HepG2 (cell line): Measurements from ENCODE around the gene LINC00237. TPM values are rescaled to one million over a fixed set of nuclear protein-coding genes. Genes with fewer than 3 reads are reported as not detected.

Experiments used
- ATAC-seq: fragments of 200-7000 bp; cut with Tn5 transposase; 3 replicates; pipeline ENCODE4 v1.9.1; 2020; ENCODE audit warnings: mild to moderate bottlenecking, moderate library complexity
- BruUV-seq: library from RNA; stranded (reverse); fragments of 400-500 nt; replicated peaks from 2 replicates; lab custom pipeline; 2021; lab: Mats Ljungman, UMichigan
- CTCF ChIA-PET: fragments of 300-600 bp; formaldehyde crosslinking; extraction: SDS; loops from one replicate; lab custom pipeline; 2021; ENCODE audit warnings: low total read pairs, inconsistent platforms, low intra/inter-chr PET ratio; lab: Yijun Ruan, JAX
- POLR2A ChIA-PET: fragments of 350-600 bp; sonication (Branson Sonifier 250); formaldehyde crosslinking; loops from one replicate; lab custom pipeline; 2020; ENCODE audit warnings: antibody characterized with exemption, inconsistent platforms; lab: Yijun Ruan, JAX
- DNase-seq: peaks from one replicate; pipeline ENCODE4 v3.0.0-alpha.2; 2015; ENCODE audit warnings: low spot score
- FAIRE-seq: peaks from 3 replicates; lab custom pipeline; 2011; peaks lifted over from hg19 to GRCh38; lab: Jason Lieb, UNC
- H2AFZ ChIP-seq: one replicate; pipeline ENCODE4 v1.6.1; 2011; ENCODE audit warnings: low read length, inconsistent platforms
- H3K27ac ChIP-seq: fragments of 300-600 bp; 3 replicates; pipeline ENCODE4 v1.8.0; 2011; ENCODE audit warnings: mixed run types, mild to moderate bottlenecking, mixed read lengths, low read length, inconsistent platforms; ENCODE audit not compliant: insufficient read depth; ENCODE audit errors: extremely low read length
- H3K27me3 ChIP-seq, 2 experiments: fragments of 200-600 bp in 1 of 2; 2 replicates in 1 of 2; 3 replicates in 1 of 2; pipeline versions ENCODE4 v1.6.0 to v1.8.0; 2011; ENCODE audit warnings: low read length in 2 of 2, mild to moderate bottlenecking in 2 of 2, moderate library complexity in 2 of 2, inconsistent platforms in 1 of 2; ENCODE audit not compliant: insufficient read depth in 2 of 2, control insufficient read depth in 1 of 2
- H3K36me3 ChIP-seq, 2 experiments: fragments of 200-600 bp in 1 of 2; replicated peaks in 1 of 2; 2 replicates in 1 of 2; 3 replicates in 1 of 2; pipeline versions ENCODE4 v1.5.1 to v1.8.0; 2011; ENCODE audit warnings: low read length in 2 of 2, inconsistent platforms in 1 of 2; ENCODE audit not compliant: insufficient read depth in 2 of 2, control insufficient read depth in 1 of 2
- H3K4me1 ChIP-seq: 2 replicates; pipeline ENCODE4 v1.5.1; 2012; ENCODE audit warnings: low read length, inconsistent platforms; ENCODE audit not compliant: insufficient read depth
- H3K4me2 ChIP-seq: 2 replicates; pipeline ENCODE4 v1.6.0; 2011; ENCODE audit warnings: low read depth, low read length, inconsistent platforms
- H3K4me3 ChIP-seq, 3 experiments: fragments of 200-600 bp in 1 of 3; sonication (generic), shearing (Covaris generic) in 1 of 3; replicated peaks in 1 of 3; 2 replicates each; pipeline ENCODE4 v1.5.1; 2011 to 2016; ENCODE audit warnings: low read length in 3 of 3, inconsistent platforms in 2 of 3, low read depth in 2 of 3, mild to moderate bottlenecking in 2 of 3, control low read depth in 1 of 3, mixed read lengths in 1 of 3; ENCODE audit not compliant: insufficient read depth in 1 of 3
- H3K79me2 ChIP-seq: one replicate; pipeline ENCODE4 v1.6.1; 2011; ENCODE audit warnings: low read length, inconsistent platforms; ENCODE audit not compliant: insufficient read depth
- H3K9ac ChIP-seq: 2 replicates; pipeline ENCODE4 v1.6.0; 2011; ENCODE audit warnings: mild to moderate bottlenecking, low read depth, low read length, inconsistent platforms; ENCODE audit not compliant: insufficient read depth
- H3K9me3 ChIP-seq: 2 replicates; pipeline ENCODE4 v1.5.1; 2012; ENCODE audit warnings: mild to moderate bottlenecking, low read length
- H4K20me1 ChIP-seq: 2 replicates; pipeline ENCODE4 v1.6.0; 2011; ENCODE audit warnings: inconsistent platforms, mild to moderate bottlenecking, low read length, moderate library complexity; ENCODE audit not compliant: insufficient read depth
- ARID2 ChIP-seq: sonication (generic); formaldehyde crosslinking; IDR thresholded peaks from 2 replicates; pipeline ENCODE4 v1.8.1; 2022; ENCODE audit warnings: mild to moderate bottlenecking, missing genetic modification reagents, borderline replicate concordance
- MAFF ChIP-seq: IDR thresholded peaks from 2 replicates; pipeline ENCODE4 v1.6.1; 2011; ENCODE audit warnings: low read depth, low read length, improper control_type of control experiment
- MAFK ChIP-seq, 2 experiments: IDR thresholded peaks in 1 of 2; conservative IDR thresholded peaks in 1 of 2; 2 replicates each; pipeline ENCODE4 v1.6.1; 2011; ENCODE audit warnings: improper control_type of control experiment in 2 of 2, low read length in 2 of 2
- MXD4 ChIP-seq: IDR thresholded peaks from 2 replicates; pipeline ENCODE4 v1.6.1; 2016; ENCODE audit warnings: mild to moderate bottlenecking, missing biosample characterization, missing genetic modification reagents
- NR1H2 ChIP-seq: sonication (generic); formaldehyde crosslinking; IDR thresholded peaks from 2 replicates; pipeline ENCODE4 v1.8.1; 2022; ENCODE audit warnings: low read depth, missing genetic modification reagents, borderline replicate concordance
- ZNF354B ChIP-seq: sonication (generic); formaldehyde crosslinking; IDR thresholded peaks from 2 replicates; pipeline ENCODE4 v1.8.0; 2022; ENCODE audit warnings: mild to moderate bottlenecking, missing genetic modification reagents
- ZNF703 ChIP-seq: sonication (generic); formaldehyde crosslinking; IDR thresholded peaks from 2 replicates; pipeline ENCODE4 v1.5.1; 2020; ENCODE audit warnings: missing genetic modification reagents, mild to moderate bottlenecking, moderate library complexity, borderline replicate concordance
- ZSCAN30 ChIP-seq: sonication (generic); formaldehyde crosslinking; IDR thresholded peaks from 2 replicates; pipeline ENCODE4 v1.5.0; 2020; ENCODE audit warnings: mild to moderate bottlenecking, missing genetic modification reagents
- WGBS: methylation state at CpG from one replicate; pipeline ENCODE4 v1.1.6; 2017; ENCODE audit warnings: low lambda C conversion rate; 5-methylcytosine and 5-hydroxymethylcytosine counted together
- in situ Hi-C: cut with HindIII; loops from 2 replicates; pipeline ENCODE4 v1.10.0; 2017; ENCODE audit warnings: low pct_unique_long_range_greater_than_20kb; ENCODE audit not compliant: extremely low pct_ligation_motif_present
- intact Hi-C: fragments of 100-400 bp; cut with micrococcal nuclease; formaldehyde crosslinking; loops from one replicate; pipeline ENCODE4 v1.10.0; 2022; ENCODE audit not compliant: unreplicated experiment
- polyA plus RNA-seq, 8 experiments: library from polyadenylated mRNA; depleted of rRNA in 3 of 8; stranded (reverse) in 7 of 8; unstranded in 1 of 8; fragments of >200 nt; fragmentation: Illumina TruSeq in 4 of 8; extraction: Trizol in 4 of 8; gene quantifications; 2 replicates each; pipeline versions ENCODE4 v1.2.1 to v1.2.3, GENCODE V29; 2011 to 2016; ENCODE audit warnings: low read depth in 4 of 8, missing spikeins in 1 of 8, mixed read lengths in 1 of 8; ENCODE audit not compliant: insufficient read depth in 1 of 8
- total RNA-seq, 5 experiments: library from RNA; depleted of rRNA; stranded (reverse); fragments of >200 nt; fragmentation: Illumina TruSeq; extraction: Trizol; gene quantifications; 2 replicates each; pipeline ENCODE4 v1.2.3, GENCODE V29; 2016; ENCODE audit warnings: low read depth in 1 of 5

The LINC00237 gene
- total and polyA plus RNA-seq, 2 of the 13 experiments (the other 11 are each of a cell fraction or from before 2014, with no cell fraction given) = not detected

- Histone ChIP-seq H3K4me1 (peaks cover 33% of the 10 kb centered on the region), H3K27ac (no peak overlapping the region), H3K9ac (no peak overlapping the region), H3K4me2 (no peak overlapping the region), H3K79me2 (peaks cover 30% of the 10 kb centered on the region), H3K4me3 (no peak overlapping the region), H4K20me1 (no peaks in the 10 kb centered on the region), H2AFZ (peak overlapping the region; percentile 55), H3K36me3 (no peaks in the 10 kb centered on the region), H3K9me3 (no peaks in the 10 kb centered on the region), H3K27me3 (no peaks in the 10 kb centered on the region; a peak in 1 of 5 replicates)
- intact Hi-C loops = loop anchor here (2.0 kb wide), 1 partner anchor 35 kb away; no protein-coding TSS in a partner anchor
- POLR2A ChIA-PET = no interaction called here
- FAIRE-seq (no peak), ATAC-seq (no peak), DNase-seq (no peak)
- BruUV-seq = no TSS peak
- CTCF ChIA-PET = no interaction called here
- 81% methylated on average over 3 of the region's 3 CpGs for WGBS
- in situ Hi-C loops = loop anchor here (10.0 kb wide), 1 partner anchor 259 kb away; no protein-coding TSS in a partner anchor
- 0 out of 2 replicates have a peak, but pooled peaks have one; percentile 53 for TF ChIP-seq ARID2
- TF ChIP-seq ZSCAN30 (CRISPR knock-in tag) = 0 out of 2 replicates have a peak, but pooled peaks have one; percentile 9
- TF ChIP-seq NR1H2 (CRISPR knock-in tag) = 0 out of 2 replicates have a peak, but pooled peaks have one; percentile 40
- no peak for TF ChIP-seq ZNF703 (CRISPR knock-in tag)
- TF ChIP-seq ZNF354B (CRISPR knock-in tag) = 0 out of 2 replicates have a peak, but pooled peaks have one; percentile 63
These were observed 18.0 kb upstream of the LINC00237 start for GRCh38 chr20:21124190-21124589.

GRCh38 chr20:21118782-21119181, 12.6 kb upstream of the LINC00237 start:
- BruUV-seq = no TSS peak
- in situ Hi-C loops (no loop called here), intact Hi-C loops (no loop called here)
- no peak overlapping the region for H2AFZ ChIP-seq
- no peak overlapping the region for H3K9ac ChIP-seq
- H3K36me3 ChIP-seq = no peaks in the 10 kb centered on the region
- ATAC-seq (no peak), DNase-seq (no peak), FAIRE-seq (no peak)
- WGBS = 86% methylated on average over 2 of the region's 2 CpGs
- H3K27me3 ChIP-seq = no peaks in the 10 kb centered on the region
- no peaks in the 10 kb centered on the region for H3K9me3 ChIP-seq
- H3K4me2 ChIP-seq = no peak overlapping the region
- no peaks in the 10 kb centered on the region for H3K4me1 ChIP-seq
- TF ChIP-seq MXD4 (CRISPR knock-in tag) = no peak
- peak; percentile 78 to 82 for TF ChIP-seq MAFK (conservative IDR thresholded peaks at IDR 0.05 in 1 of 2, IDR thresholded peaks at IDR 0.05 in 1 of 2; ENCODE audit: low read length in 2 of 2)
- TF ChIP-seq MAFF = peak; percentile 78
- no peak overlapping the region for H3K4me3 ChIP-seq
- no peak overlapping the region for H3K27ac ChIP-seq
- no peaks in the 10 kb centered on the region for H4K20me1 ChIP-seq
- no peaks in the 10 kb centered on the region for H3K79me2 ChIP-seq
- POLR2A ChIA-PET = no interaction called here
- CTCF ChIA-PET = no interaction called here
